CD4-positive, CD25-positive, alpha-beta regulatory T cell (primary cell): ENCODE measurements around the gene NOM1. TPM values are rescaled to one million over a fixed set of nuclear protein-coding genes. Genes with fewer than 3 reads are reported as not detected.

Source experiments
- ATAC-seq, 2 donors: fragments of 150-1000 bp; cut with Tn5 transposase; one replicate each; pipeline ENCODE4 v1.10.0; 2021; ENCODE audit warnings: low read depth in 2 of 2, moderate number of reproducible peaks in 2 of 2, moderate library complexity in 1 of 2
- DNase-seq, 3 donors: peaks; one replicate each; pipeline versions ENCODE4 v3.0.0 to v3.0.0-alpha.2; 2012 to 2022; ENCODE audit warnings: mixed read lengths in 1 of 3
- H3K27ac ChIP-seq: one replicate; pipeline ENCODE4 v1.7.0; 2013; ENCODE audit warnings: mild to moderate bottlenecking, low read length; ENCODE audit not compliant: insufficient read depth, poor library complexity, severe bottlenecking
- H3K27me3 ChIP-seq: one replicate; pipeline ENCODE4 v1.7.0; 2013; ENCODE audit warnings: low read length; ENCODE audit not compliant: control insufficient read depth, insufficient read depth
- H3K36me3 ChIP-seq: one replicate; pipeline ENCODE4 v1.7.0; 2013; ENCODE audit warnings: mild to moderate bottlenecking, low read length, moderate library complexity; ENCODE audit not compliant: control insufficient read depth, insufficient read depth
- H3K4me1 ChIP-seq: 2 replicates; pipeline ENCODE4 v1.7.0; 2013; ENCODE audit warnings: mild to moderate bottlenecking, low read length; ENCODE audit not compliant: insufficient read depth, control insufficient read depth, poor library complexity, severe bottlenecking
- H3K4me3 ChIP-seq: one replicate; pipeline ENCODE4 v1.7.0; 2013; ENCODE audit warnings: low read depth, mild to moderate bottlenecking, low read length, moderate library complexity
- H3K9me3 ChIP-seq, 2 experiments: 1 replicate in 1 of 2; 2 replicates in 1 of 2; pipeline ENCODE4 v1.7.0; 2013; ENCODE audit warnings: low read length in 2 of 2, mild to moderate bottlenecking in 1 of 2, moderate library complexity in 1 of 2; ENCODE audit not compliant: control insufficient read depth in 2 of 2
- H3K27ac Mint-ChIP-seq, 3 donors: one replicate each; pipeline ENCODE4 v1.8.0; 2020 to 2022; ENCODE audit warnings: mild to moderate bottlenecking in 3 of 3, mixed read lengths in 3 of 3, moderate library complexity in 2 of 3
- H3K27me3 Mint-ChIP-seq: one replicate; pipeline ENCODE4 v1.8.0; 2022; ENCODE audit warnings: mild to moderate bottlenecking, mixed read lengths
- H3K36me3 Mint-ChIP-seq: one replicate; pipeline ENCODE4 v1.8.0; 2020; ENCODE audit warnings: mixed read lengths
- H3K4me1 Mint-ChIP-seq, 4 donors: one replicate each; pipeline ENCODE4 v1.8.0; 2020 to 2022; ENCODE audit warnings: mixed read lengths in 4 of 4, mild to moderate bottlenecking in 1 of 4
- H3K4me3 Mint-ChIP-seq, 4 donors: one replicate each; pipeline ENCODE4 v1.8.0; 2020 to 2022; ENCODE audit warnings: mild to moderate bottlenecking in 4 of 4, mixed read lengths in 4 of 4, moderate library complexity in 3 of 4
- H3K9me3 Mint-ChIP-seq, 7 donors: one replicate each; pipeline ENCODE4 v1.8.0; 2020 to 2022; ENCODE audit warnings: mixed read lengths in 7 of 7, mild to moderate bottlenecking in 3 of 7, moderate library complexity in 2 of 7
- polyA plus RNA-seq, 4 donors: library from polyadenylated mRNA; unstranded; fragments of 300-500 nt; fragmentation: Illumina TruSeq; gene quantifications; one replicate each; pipeline ENCODE4 v1.2.3, GENCODE V29; 2021
- total RNA-seq: library from RNA; stranded (reverse); gene quantifications from one replicate; pipeline ENCODE4 v1.2.3, GENCODE V29; 2022

NOM1 gene
- total and polyA plus RNA-seq, 5 donors from 2014 or later: 1.6 to 34.9 (median 3.6) TPM

- Histone ChIP-seq H3K4me3 (no peak overlapping the region), H3K27me3 (no peaks in the 10 kb centered on the region), H3K27ac (no peak overlapping the region), H3K36me3 (peaks cover 13% of the 10 kb centered on the region), H3K9me3 (peaks cover 0 to 8% of the 10 kb centered on the region in 2 experiments), H3K4me1 (no peaks in the 10 kb centered on the region)
- H3K27me3 Mint-ChIP-seq: no peaks in the 10 kb centered on the region
- no peak overlapping the region for H3K4me3 Mint-ChIP-seq
- H3K27ac Mint-ChIP-seq: no peak overlapping the region
- H3K9me3 Mint-ChIP-seq: peaks cover 0 to 11% (median 2%) of the 10 kb centered on the region in 7 donors
- ATAC-seq (no peak), DNase-seq (no peak)
- no peaks in the 10 kb centered on the region for H3K4me1 Mint-ChIP-seq
- peaks cover 33% of the 10 kb centered on the region for H3K36me3 Mint-ChIP-seq
Measured at GRCh38 chr7:156975620-156976019, 26.1 kb downstream of the NOM1 start.

GRCh38 chr7:156979007-156979606, 29.6 kb downstream of the NOM1 start:
- no peak overlapping the region for H3K4me3 ChIP-seq
- Mint-ChIP-seq H3K36me3 (peaks cover 30% of the 10 kb centered on the region), H3K27ac (no peak overlapping the region), H3K9me3 (peaks cover 0 to 11% (median 2%) of the 10 kb centered on the region in 7 donors), H3K4me3 (peak overlapping the region in 1 of 4 donors; percentile 33), H3K4me1 (no peaks in the 10 kb centered on the region), H3K27me3 (no peaks in the 10 kb centered on the region)
- peaks cover 0 to 8% of the 10 kb centered on the region in 2 experiments for H3K9me3 ChIP-seq
- no peaks in the 10 kb centered on the region for H3K4me1 ChIP-seq
- no peaks in the 10 kb centered on the region for H3K27me3 ChIP-seq
- H3K36me3 ChIP-seq: no peaks in the 10 kb centered on the region
- no peak for DNase-seq
- ATAC-seq: no peak
- no peak overlapping the region for H3K27ac ChIP-seq

- Mint-ChIP-seq H3K36me3 (peaks cover 27% of the 10 kb centered on the region), H3K27me3 (no peaks in the 10 kb centered on the region), H3K4me3 (no peak overlapping the region), H3K9me3 (peaks cover 0 to 11% (median 2%) of the 10 kb centered on the region in 7 donors), H3K27ac (no peak overlapping the region), H3K4me1 (no peaks in the 10 kb centered on the region)
- peaks cover 0 to 8% of the 10 kb centered on the region in 2 experiments for H3K9me3 ChIP-seq
- no peak overlapping the region for H3K4me3 ChIP-seq
- no peaks in the 10 kb centered on the region for H3K27me3 ChIP-seq
- H3K4me1 ChIP-seq: no peaks in the 10 kb centered on the region
- ATAC-seq (no peak), DNase-seq (no peak)
- H3K27ac ChIP-seq: no peak overlapping the region
- H3K36me3 ChIP-seq: no peaks in the 10 kb centered on the region
Measured at GRCh38 chr7:156979711-156980110, 30.2 kb downstream of the NOM1 start.

- Mint-ChIP-seq H3K36me3 (peaks cover 14% of the 10 kb centered on the region), H3K4me3 (no peak overlapping the region), H3K4me1 (no peaks in the 10 kb centered on the region), H3K27ac (no peak overlapping the region), H3K27me3 (no peaks in the 10 kb centered on the region), H3K9me3 (peaks cover 0 to 6% (median 3%) of the 10 kb centered on the region in 7 donors)
- Histone ChIP-seq H3K9me3 (peaks cover 0 to 3% of the 10 kb centered on the region in 2 experiments), H3K36me3 (no peaks in the 10 kb centered on the region), H3K4me3 (no peak overlapping the region), H3K27me3 (no peaks in the 10 kb centered on the region), H3K27ac (no peak overlapping the region), H3K4me1 (no peaks in the 10 kb centered on the region)
- no peak for ATAC-seq
- DNase-seq: no peak
Measured at GRCh38 chr7:156984174-156984891, 34.8 kb downstream of the NOM1 start.

GRCh38 chr7:156985101-156985992, 35.8 kb downstream of the NOM1 start:
- Mint-ChIP-seq H3K9me3 (peaks cover 0 to 4% (median 0%) of the 10 kb centered on the region in 7 donors), H3K4me3 (no peak overlapping the region), H3K36me3 (peaks cover 8% of the 10 kb centered on the region), H3K4me1 (no peaks in the 10 kb centered on the region), H3K27me3 (no peaks in the 10 kb centered on the region), H3K27ac (no peak overlapping the region)
- no peak overlapping the region for H3K27ac ChIP-seq
- no peaks in the 10 kb centered on the region for H3K9me3 ChIP-seq
- H3K27me3 ChIP-seq: no peaks in the 10 kb centered on the region
- ATAC-seq (no peak), DNase-seq (no peak)
- H3K4me3 ChIP-seq: no peak overlapping the region
- H3K36me3 ChIP-seq: no peaks in the 10 kb centered on the region
- no peaks in the 10 kb centered on the region for H3K4me1 ChIP-seq

GRCh38 chr7:156986378-156986777, 36.9 kb downstream of the NOM1 start:
- no peak for ATAC-seq
- Histone ChIP-seq H3K27me3 (no peaks in the 10 kb centered on the region), H3K4me1 (no peaks in the 10 kb centered on the region), H3K9me3 (no peaks in the 10 kb centered on the region), H3K4me3 (no peak overlapping the region), H3K36me3 (no peaks in the 10 kb centered on the region), H3K27ac (no peak overlapping the region)
- H3K4me1 Mint-ChIP-seq: no peaks in the 10 kb centered on the region
- no peaks in the 10 kb centered on the region for H3K27me3 Mint-ChIP-seq
- DNase-seq: no peak
- H3K27ac Mint-ChIP-seq: no peak overlapping the region
- no peak overlapping the region for H3K4me3 Mint-ChIP-seq
- peaks cover 0 to 4% (median 0%) of the 10 kb centered on the region in 7 donors for H3K9me3 Mint-ChIP-seq
- peaks cover 5% of the 10 kb centered on the region for H3K36me3 Mint-ChIP-seq

- Mint-ChIP-seq H3K4me3 (no peak overlapping the region), H3K27ac (no peak overlapping the region), H3K36me3 (no peaks in the 10 kb centered on the region), H3K4me1 (no peaks in the 10 kb centered on the region), H3K9me3 (peaks cover 0 to 4% (median 0%) of the 10 kb centered on the region in 7 donors), H3K27me3 (peaks cover 4% of the 10 kb centered on the region)
- Histone ChIP-seq H3K27me3 (no peaks in the 10 kb centered on the region), H3K4me3 (no peak overlapping the region), H3K27ac (no peak overlapping the region), H3K36me3 (no peaks in the 10 kb centered on the region), H3K4me1 (no peaks in the 10 kb centered on the region), H3K9me3 (no peaks in the 10 kb centered on the region)
- ATAC-seq (no peak), DNase-seq (no peak)
Measured at GRCh38 chr7:156988343-156989185, 39.1 kb downstream of the NOM1 start.
